Osteocyte (in vitro differentiated cells): ENCODE results near the gene MYL6. TPM values are rescaled to one million over a fixed set of nuclear protein-coding genes. Genes with fewer than 3 reads are reported as not detected.
A peak's percentile ranks its signal among the peaks of the same experiment; 100 is the strongest.
"Not testable (repeated sequence)": the region's sequence is repeated elsewhere in the genome, so short reads cannot be mapped to it uniquely, and the experiment has no call there.

ENCODE experiments used
- DNase-seq: peaks from one replicate; pipeline ENCODE4 v3.0.0; 2021; ENCODE audit warnings: mixed read lengths; ENCODE audit not compliant: unreplicated experiment; ENCODE audit errors: extremely low spot score
- H3K27ac Mint-ChIP-seq: one replicate; pipeline ENCODE4 v1.8.0; 2021; ENCODE audit warnings: mild to moderate bottlenecking, mixed read lengths; ENCODE audit not compliant: unreplicated experiment
- H3K27me3 Mint-ChIP-seq: one replicate; pipeline ENCODE4 v1.8.0; 2021; ENCODE audit warnings: mixed read lengths; ENCODE audit not compliant: unreplicated experiment
- H3K36me3 Mint-ChIP-seq: one replicate; pipeline ENCODE4 v1.8.0; 2021; ENCODE audit warnings: mixed read lengths; ENCODE audit not compliant: unreplicated experiment
- H3K4me1 Mint-ChIP-seq: one replicate; pipeline ENCODE4 v1.8.0; 2021; ENCODE audit warnings: mixed read lengths; ENCODE audit not compliant: unreplicated experiment
- H3K4me3 Mint-ChIP-seq: one replicate; pipeline ENCODE4 v1.8.0; 2021; ENCODE audit warnings: mild to moderate bottlenecking, moderate library complexity, mixed read lengths; ENCODE audit not compliant: unreplicated experiment
- H3K9me3 Mint-ChIP-seq: one replicate; pipeline ENCODE4 v1.8.0; 2021; ENCODE audit warnings: mixed read lengths; ENCODE audit not compliant: unreplicated experiment
- CTCF ChIP-seq: fragments of 200-600 bp; sonication (generic); IDR thresholded peaks from 2 replicates; pipeline ENCODE4 v1.5.0; 2021; ENCODE audit warnings: antibody characterized with exemption, mild to moderate bottlenecking, moderate library complexity
- total RNA-seq: library from RNA; stranded (reverse); gene quantifications from 2 replicates; pipeline ENCODE4 v1.2.1, GENCODE V29; 2021

MYL6 gene
- total RNA-seq, 1 donor from 2014 or later = 1,549 TPM

- H3K4me1 Mint-ChIP-seq = peaks cover 36% of the 10 kb centered on the region
- peaks cover 2% of the 10 kb centered on the region for H3K36me3 Mint-ChIP-seq
- peak overlapping the region; percentile 83 for H3K27ac Mint-ChIP-seq
- peak; percentile 83 for TF ChIP-seq CTCF
- H3K27me3 Mint-ChIP-seq = no peaks in the 10 kb centered on the region
- DNase-seq = peak; percentile 89
- no peaks in the 10 kb centered on the region for H3K9me3 Mint-ChIP-seq
- H3K4me3 Mint-ChIP-seq = peak overlapping the region; percentile 19
Measured at GRCh38 chr12:56193025-56193578, 34.9 kb downstream of the MYL6 start.

- peaks cover 22% of the 10 kb centered on the region for H3K4me1 Mint-ChIP-seq
- DNase-seq, H3K27me3 Mint-ChIP-seq, H3K36me3 Mint-ChIP-seq, H3K4me3 Mint-ChIP-seq, H3K9me3 Mint-ChIP-seq: not testable (repeated sequence)
- H3K27ac Mint-ChIP-seq = peak overlapping the region; percentile 87
Measured at GRCh38 chr12:56196818-56197550, 38.8 kb downstream of the MYL6 start.

- no peaks in the 10 kb centered on the region for H3K27me3 Mint-ChIP-seq
- H3K27ac Mint-ChIP-seq = no peak overlapping the region
- no peak for TF ChIP-seq CTCF
- H3K4me1 Mint-ChIP-seq = peaks cover 19% of the 10 kb centered on the region
- DNase-seq = no peak
- H3K36me3 Mint-ChIP-seq = no peaks in the 10 kb centered on the region
- no peak overlapping the region for H3K4me3 Mint-ChIP-seq
- no peaks in the 10 kb centered on the region for H3K9me3 Mint-ChIP-seq
Measured at GRCh38 chr12:56197921-56198635, 39.9 kb downstream of the MYL6 start.

- Mint-ChIP-seq H3K4me1 (peaks cover 14% of the 10 kb centered on the region), H3K36me3 (no peaks in the 10 kb centered on the region), H3K27ac (no peak overlapping the region), H3K4me3 (no peak overlapping the region), H3K9me3 (no peaks in the 10 kb centered on the region), H3K27me3 (no peaks in the 10 kb centered on the region)
- TF ChIP-seq CTCF = no peak
- no peak for DNase-seq
Measured at GRCh38 chr12:56198836-56199235, 40.7 kb downstream of the MYL6 start.

- H3K9me3 Mint-ChIP-seq = no peaks in the 10 kb centered on the region
- peaks cover 20% of the 10 kb centered on the region for H3K36me3 Mint-ChIP-seq
- no peak for TF ChIP-seq CTCF
- peak overlapping the region; percentile 15 for H3K27ac Mint-ChIP-seq
- H3K27me3 Mint-ChIP-seq = no peaks in the 10 kb centered on the region
- no peak overlapping the region for H3K4me3 Mint-ChIP-seq
- H3K4me1 Mint-ChIP-seq = peaks cover 5% of the 10 kb centered on the region
- no peak for DNase-seq
Measured at GRCh38 chr12:56202366-56202765, 44.2 kb downstream of the MYL6 start.
